Keratinocyte (primary cell): Measurements from ENCODE around the gene LCK. TPM values are rescaled to one million over a fixed set of nuclear protein-coding genes. Genes with fewer than 3 reads are reported as not detected.

Source experiments
- DNase-seq: peaks from one replicate; pipeline ENCODE4 v3.0.0-alpha.2; 2011; ENCODE audit warnings: low read depth, missing footprints, low spot score
- FAIRE-seq: peaks from 2 replicates; lab custom pipeline; 2011; peaks lifted over from hg19 to GRCh38; lab: Jason Lieb, UNC
- H2AFZ ChIP-seq: 2 replicates; pipeline ENCODE4 v1.6.0; 2012; ENCODE audit warnings: low read length, control low read depth, inconsistent platforms; ENCODE audit not compliant: control insufficient read depth
- H3K27ac ChIP-seq: 2 replicates; pipeline ENCODE4 v1.5.1; 2011; ENCODE audit warnings: low read length; ENCODE audit not compliant: control insufficient read depth, insufficient read depth
- H3K27me3 ChIP-seq: 3 replicates; pipeline ENCODE4 v1.6.0; 2011; ENCODE audit warnings: low read length; ENCODE audit not compliant: control insufficient read depth, insufficient read depth; ENCODE audit errors: extremely low read depth
- H3K36me3 ChIP-seq, 2 experiments: 2 replicates in 1 of 2; 3 replicates in 1 of 2; pipeline ENCODE4 v1.5.1; 2011; ENCODE audit warnings: low read length in 2 of 2, mild to moderate bottlenecking in 1 of 2; ENCODE audit not compliant: control insufficient read depth in 2 of 2, insufficient read depth in 2 of 2; ENCODE audit errors: extremely low read depth in 1 of 2
- H3K4me1 ChIP-seq: 3 replicates; pipeline ENCODE4 v1.5.1; 2011; ENCODE audit warnings: low read length; ENCODE audit not compliant: control insufficient read depth, insufficient read depth; ENCODE audit errors: extremely low read depth
- H3K4me2 ChIP-seq: 3 replicates; pipeline ENCODE4 v1.6.0; 2011; ENCODE audit warnings: low read depth, low read length; ENCODE audit not compliant: control insufficient read depth, insufficient read depth; ENCODE audit errors: extremely low read depth
- H3K4me3 ChIP-seq, 3 experiments: fragments of 200-600 bp in 1 of 3; sonication (generic) in 1 of 3; 2 replicates in 2 of 3; 3 replicates in 1 of 3; pipeline ENCODE4 v1.5.1; 2011 to 2016; ENCODE audit warnings: low read length in 3 of 3, mild to moderate bottlenecking in 3 of 3, control low read depth in 2 of 3, inconsistent platforms in 1 of 3, low read depth in 1 of 3, mixed read lengths in 1 of 3, mixed run types in 1 of 3, moderate library complexity in 1 of 3; ENCODE audit not compliant: control insufficient read depth in 2 of 3, insufficient read depth in 2 of 3; ENCODE audit errors: extremely low read depth in 1 of 3
- H3K79me2 ChIP-seq: 2 replicates; pipeline ENCODE4 v1.6.0; 2012; ENCODE audit warnings: low read length; ENCODE audit not compliant: control insufficient read depth, insufficient read depth
- H3K9ac ChIP-seq: 3 replicates; pipeline ENCODE4 v1.6.0; 2011; ENCODE audit warnings: low read length; ENCODE audit not compliant: control insufficient read depth, insufficient read depth; ENCODE audit errors: extremely low read depth
- H3K9me1 ChIP-seq: 3 replicates; pipeline ENCODE4 v1.6.0; 2011; ENCODE audit warnings: low read length; ENCODE audit not compliant: control insufficient read depth, insufficient read depth; ENCODE audit errors: extremely low read depth
- H3K9me3 ChIP-seq: 2 replicates; pipeline ENCODE4 v1.5.1; 2012; ENCODE audit warnings: low read depth, low read length; ENCODE audit not compliant: control insufficient read depth
- H4K20me1 ChIP-seq: 3 replicates; pipeline ENCODE4 v1.6.0; 2011; ENCODE audit warnings: low read length; ENCODE audit not compliant: control insufficient read depth, insufficient read depth; ENCODE audit errors: extremely low read depth
- CTCF ChIP-seq, 3 experiments: IDR thresholded peaks in 1 of 3; conservative IDR thresholded peaks in 1 of 3; optimal IDR thresholded peaks in 1 of 3; 2 replicates in 2 of 3; 3 replicates in 1 of 3; pipeline versions ENCODE3 to v1.5.1; 2011; ENCODE audit warnings: low read length in 3 of 3, mild to moderate bottlenecking in 3 of 3, moderate library complexity in 2 of 3, control low read depth in 1 of 3, inconsistent platforms in 1 of 3; ENCODE audit not compliant: insufficient read depth in 2 of 3; ENCODE audit errors: extremely low read depth in 1 of 3
- EZH2 ChIP-seq: IDR thresholded peaks from one replicate; pipeline ENCODE4 v1.6.1; 2012; ENCODE audit warnings: inconsistent platforms, mild to moderate bottlenecking, low read length, moderate library complexity
- dilution Hi-C: fragments of 300-500 bp; cut with MboI; formaldehyde crosslinking; loops from one replicate; pipeline ENCODE4 v1.7.0; 2020; ENCODE audit warnings: low sequenced_read_pairs; ENCODE audit not compliant: extremely low pct_ligation_motif_present
- polyA plus RNA-seq, 5 experiments: library from polyadenylated mRNA; depleted of rRNA in 3 of 5; stranded (reverse) in 3 of 5; stranded (forward) in 1 of 5; unstranded in 1 of 5; fragments of >200 nt; gene quantifications; 1 replicate in 1 of 5; 2 replicates in 3 of 5; 3 replicates in 1 of 5; pipeline versions ENCODE4 v1.2.1 to v1.2.3, GENCODE V29; 2011 to 2012; ENCODE audit warnings: missing spikeins in 2 of 5, low read depth in 1 of 5, low replicate concordance in 1 of 5

LCK gene
- polyA plus RNA-seq, 1 donor (not counting 4 experiments of a cell fraction or from before 2014, with no cell fraction given), result 0.16 TPM

- H3K9ac ChIP-seq, result peak overlapping the region; percentile 25
- peak overlapping the region; percentile 55 for H3K4me2 ChIP-seq
- TF ChIP-seq EZH2 (no peak), CTCF (optimal IDR thresholded peaks at IDR 0.05 in 1 of 3, IDR thresholded peaks at IDR 0.05 in 1 of 3, conservative IDR thresholded peaks at IDR 0.05 in 1 of 3; ENCODE audit: extremely low read depth in 1 of 3, insufficient read depth in 2 of 3, low read length in 3 of 3) (no peak)
- no peaks in the 10 kb centered on the region for H3K36me3 ChIP-seq
- H3K4me3 ChIP-seq, result peak overlapping the region in 1 of 3 experiments; percentile 31
- FAIRE-seq, result peak; percentile 86
- peaks cover 10% of the 10 kb centered on the region for H3K27me3 ChIP-seq
- dilution Hi-C loops, result no loop called here
- no peaks in the 10 kb centered on the region for H4K20me1 ChIP-seq
- peak overlapping the region; percentile 54 for H2AFZ ChIP-seq
- no peak overlapping the region for H3K27ac ChIP-seq
- DNase-seq, result peak; percentile 71
- no peaks in the 10 kb centered on the region for H3K79me2 ChIP-seq
- peaks cover 13% of the 10 kb centered on the region for H3K4me1 ChIP-seq
- H3K9me1 ChIP-seq, result no peaks in the 10 kb centered on the region
- H3K9me3 ChIP-seq, result no peaks in the 10 kb centered on the region
Observed at GRCh38 chr1:32273391-32274208, 22.5 kb downstream of the LCK start.

- Histone ChIP-seq H3K4me1 (peaks cover 13% of the 10 kb centered on the region), H3K27me3 (peaks cover 10% of the 10 kb centered on the region), H3K79me2 (no peaks in the 10 kb centered on the region), H3K4me2 (no peak overlapping the region), H3K9ac (no peak overlapping the region), H2AFZ (no peak overlapping the region), H3K9me1 (no peaks in the 10 kb centered on the region), H3K4me3 (no peak overlapping the region), H3K9me3 (no peaks in the 10 kb centered on the region), H3K27ac (no peak overlapping the region), H4K20me1 (no peaks in the 10 kb centered on the region), H3K36me3 (no peaks in the 10 kb centered on the region)
- TF ChIP-seq CTCF (optimal IDR thresholded peaks at IDR 0.05 in 1 of 3, IDR thresholded peaks at IDR 0.05 in 1 of 3, conservative IDR thresholded peaks at IDR 0.05 in 1 of 3; ENCODE audit: extremely low read depth in 1 of 3, insufficient read depth in 2 of 3, low read length in 3 of 3) (no peak), EZH2 (no peak)
- FAIRE-seq (no peak), DNase-seq (no peak)
- dilution Hi-C loops, result no loop called here
Observed at GRCh38 chr1:32274646-32275340, 23.7 kb downstream of the LCK start.
